Endothelial cell of umbilical vein (primary cell): Measurements from ENCODE around the gene UNC119B. TPM values are rescaled to one million over a fixed set of nuclear protein-coding genes. Genes with fewer than 3 reads are reported as not detected.

ENCODE experiments used
- BruUV-seq: library from RNA; stranded (reverse); fragments of 400-500 nt; replicated peaks from 2 replicates; lab custom pipeline; 2021; lab: Mats Ljungman, UMichigan
- CTCF ChIA-PET: fragments of 300-600, 350-600 bp; sonication (Branson Sonifier 250); formaldehyde crosslinking; loops from one replicate; lab custom pipeline; 2021; ENCODE audit warnings: antibody characterized with exemption, inconsistent platforms; lab: Charles Lee
- POLR2A ChIA-PET: fragments of 300-600, 350-600 bp; sonication (Branson Sonifier 250); formaldehyde crosslinking; loops from one replicate; lab custom pipeline; 2021; ENCODE audit warnings: antibody characterized with exemption, inconsistent platforms; lab: Charles Lee
- DNase-seq: peaks from one replicate; pipeline ENCODE4 v3.0.0-alpha.2; 2011; ENCODE audit warnings: low read depth, low spot score
- FAIRE-seq: peaks from 2 replicates; lab custom pipeline; 2011; peaks lifted over from hg19 to GRCh38; lab: Jason Lieb, UNC
- H2AFZ ChIP-seq: 2 replicates; pipeline ENCODE4 v1.6.0; 2012; ENCODE audit warnings: low read depth, low read length, control low read depth, inconsistent platforms
- H3K27ac ChIP-seq: 2 replicates; pipeline ENCODE4 v1.5.1; 2011; ENCODE audit warnings: low read depth, mild to moderate bottlenecking, control low read depth, low read length, moderate library complexity; ENCODE audit not compliant: insufficient read depth
- H3K27me3 ChIP-seq, 2 experiments: 2 replicates each; pipeline versions ENCODE4 v1.6.0 to v1.6.1; 2011; ENCODE audit warnings: low read length in 2 of 2, mixed read lengths in 1 of 2; ENCODE audit not compliant: control insufficient read depth in 2 of 2, insufficient read depth in 2 of 2
- H3K36me3 ChIP-seq, 2 experiments: 2 replicates in 1 of 2; 3 replicates in 1 of 2; pipeline ENCODE4 v1.5.1; 2011; ENCODE audit warnings: low read length in 2 of 2, mild to moderate bottlenecking in 1 of 2, moderate library complexity in 1 of 2; ENCODE audit not compliant: control insufficient read depth in 2 of 2, insufficient read depth in 2 of 2; ENCODE audit errors: extremely low read depth in 1 of 2
- H3K4me1 ChIP-seq: 3 replicates; pipeline ENCODE4 v1.5.1; 2011; ENCODE audit warnings: mild to moderate bottlenecking, low read length; ENCODE audit not compliant: control insufficient read depth, insufficient read depth; ENCODE audit errors: extremely low read depth
- H3K4me2 ChIP-seq: 2 replicates; pipeline ENCODE4 v1.6.1; 2011; ENCODE audit warnings: low read length, control low read depth, mixed read lengths; ENCODE audit not compliant: insufficient read depth
- H3K4me3 ChIP-seq, 3 experiments: fragments of 200-600 bp in 1 of 3; sonication (generic), shearing (Covaris generic) in 1 of 3; replicated peaks in 1 of 3; 2 replicates each; pipeline ENCODE4 v1.5.1; 2011 to 2016; ENCODE audit warnings: control low read depth in 3 of 3, low read length in 3 of 3, mild to moderate bottlenecking in 2 of 3, inconsistent platforms in 1 of 3, low read depth in 1 of 3, moderate library complexity in 1 of 3; ENCODE audit not compliant: insufficient read depth in 1 of 3
- H3K79me2 ChIP-seq: 2 replicates; pipeline ENCODE4 v1.6.0; 2012; ENCODE audit warnings: low read length, inconsistent platforms; ENCODE audit not compliant: control insufficient read depth, insufficient read depth
- H3K9ac ChIP-seq: replicated peaks from 2 replicates; pipeline ENCODE3; 2011; ENCODE audit warnings: low read length, control low read depth; ENCODE audit not compliant: insufficient read depth; ENCODE audit errors: extremely low read depth
- H3K9me1 ChIP-seq: replicated peaks from 3 replicates; pipeline ENCODE4 v1.6.0; 2011; ENCODE audit warnings: mild to moderate bottlenecking, low read length; ENCODE audit not compliant: control insufficient read depth, insufficient read depth; ENCODE audit errors: extremely low read depth
- H3K9me3 ChIP-seq: replicated peaks from 2 replicates; pipeline ENCODE4 v1.5.1; 2012; ENCODE audit warnings: low read length, inconsistent platforms; ENCODE audit not compliant: control insufficient read depth, insufficient read depth
- H4K20me1 ChIP-seq: replicated peaks from 2 replicates; pipeline ENCODE3; 2011; ENCODE audit warnings: mild to moderate bottlenecking, low read length; ENCODE audit not compliant: control insufficient read depth, insufficient read depth; ENCODE audit errors: extremely low read depth
- CTCF ChIP-seq, 2 donors: IDR thresholded peaks; 1 replicate in 1 of 2; 2 replicates in 1 of 2; pipeline ENCODE4 v1.5.1; 2011; ENCODE audit warnings: low read length in 2 of 2, mild to moderate bottlenecking in 2 of 2, moderate library complexity in 2 of 2, control low read depth in 1 of 2, inconsistent platforms in 1 of 2, low read depth in 1 of 2; ENCODE audit not compliant: insufficient read depth in 1 of 2; ENCODE audit errors: extremely low read depth in 1 of 2
- EZH2 ChIP-seq: IDR thresholded peaks from 2 replicates; pipeline ENCODE4 v1.6.1; 2012; ENCODE audit warnings: borderline replicate concordance, low read depth, mild to moderate bottlenecking, moderate library complexity, low read length, inconsistent platforms; ENCODE audit not compliant: severe bottlenecking
- FOS ChIP-seq: IDR thresholded peaks from 2 replicates; pipeline ENCODE4 v1.6.1; 2011; ENCODE audit warnings: mild to moderate bottlenecking, low read length, moderate library complexity, borderline replicate concordance; ENCODE audit not compliant: insufficient read depth
- GATA2 ChIP-seq: IDR thresholded peaks from 2 replicates; pipeline ENCODE4 v1.7.0; 2011; ENCODE audit warnings: low read depth, mild to moderate bottlenecking, moderate library complexity, mixed read lengths, low read length; ENCODE audit not compliant: insufficient read length, insufficient read depth
- JUN ChIP-seq: IDR thresholded peaks from 2 replicates; pipeline ENCODE4 v1.6.1; 2011; ENCODE audit warnings: borderline replicate concordance, low read depth; ENCODE audit not compliant: insufficient read length, insufficient read depth
- MAX ChIP-seq: IDR thresholded peaks from 2 replicates; pipeline ENCODE4 v1.6.1; 2011; ENCODE audit not compliant: insufficient read depth, insufficient read length
- MYC ChIP-seq: IDR thresholded peaks from one replicate; pipeline ENCODE4 v1.6.1; 2011; ENCODE audit warnings: mild to moderate bottlenecking, low read depth, low read length
- POLR2A ChIP-seq: IDR thresholded peaks from 2 replicates; pipeline ENCODE4 v1.6.1; 2012; ENCODE audit warnings: low read depth, mild to moderate bottlenecking, control low read depth, low read length
- POLR2AphosphoS5 ChIP-seq: IDR thresholded peaks from 2 replicates; pipeline ENCODE4 v1.6.1; 2012; ENCODE audit warnings: low read depth, mild to moderate bottlenecking, control low read depth, low read length, moderate library complexity; ENCODE audit not compliant: insufficient read depth
- dilution Hi-C: fragments of 300-500 bp; cut with MboI; formaldehyde crosslinking; loops from one replicate; pipeline ENCODE4 v1.15.0; 2019; ENCODE audit warnings: low sequenced_read_pairs; ENCODE audit not compliant: extremely low pct_ligation_motif_present
- intact Hi-C: fragments of 100-400 bp; cut with micrococcal nuclease; formaldehyde crosslinking; loops from one replicate; pipeline ENCODE4 v1.10.0; 2022
- polyA plus RNA-seq, 4 experiments: library from polyadenylated mRNA; depleted of rRNA in 3 of 4; stranded (reverse) in 3 of 4; unstranded in 1 of 4; fragments of >200 nt; gene quantifications; 2 replicates each; pipeline versions ENCODE4 v1.2.1 to v1.2.3, GENCODE V29; 2011 to 2012; ENCODE audit warnings: missing spikeins in 1 of 4
- total RNA-seq: library from RNA; stranded (reverse); gene quantifications from 2 replicates; pipeline ENCODE4 v1.2.3, GENCODE V29; 2021

Gene UNC119B
- total and polyA plus RNA-seq, 2 donors (not counting 3 experiments of a cell fraction or from before 2014, with no cell fraction given), result 23.1 to 33.7 TPM

GRCh38 chr12:120736404-120737331 lies 26.4 kb downstream of the UNC119B start:
- intact Hi-C loops, result no loop called here
- Histone ChIP-seq H3K27ac (no peak overlapping the region), H3K4me1 (no peaks in the 10 kb centered on the region), H3K9ac (no peak overlapping the region), H3K36me3 (no peaks in the 10 kb centered on the region), H2AFZ (no peak overlapping the region), H4K20me1 (no peaks in the 10 kb centered on the region), H3K4me3 (no peak overlapping the region), H3K4me2 (no peak overlapping the region), H3K79me2 (no peaks in the 10 kb centered on the region), H3K9me1 (no peaks in the 10 kb centered on the region), H3K27me3 (no peaks in the 10 kb centered on the region), H3K9me3 (no peaks in the 10 kb centered on the region)
- no peak for DNase-seq
- ChIA-PET POLR2A (no interaction called here), CTCF (interaction anchor here (2.3 to 3.0 kb wide), 2 partner anchors 11 to 236 kb away, joined by 6 to 39 read pairs; no protein-coding TSS in a partner anchor)
- BruUV-seq, result no TSS peak
- dilution Hi-C loops, result no loop called here
- no peak for TF ChIP-seq EZH2
- no peak for TF ChIP-seq POLR2A
- TF ChIP-seq CTCF (IDR thresholded peaks at IDR 0.05; ENCODE audit: extremely low read depth in 1 of 2, insufficient read depth in 1 of 2, low read depth in 1 of 2, low read length in 2 of 2), result no peak
- no peak for TF ChIP-seq JUN
- TF ChIP-seq POLR2AphosphoS5, result no peak
- no peak for TF ChIP-seq MYC
- TF ChIP-seq GATA2, result no peak
- TF ChIP-seq FOS, result no peak
- no peak for TF ChIP-seq MAX
- no peak for FAIRE-seq
